ENCODE measurements around the gene ATP1A2. TPM values are rescaled to one million over a fixed set of nuclear protein-coding genes. Genes with fewer than 3 reads are reported as not detected.

Gene ATP1A2
- total RNA-seq, 1 donor from 2014 or later: 0.04 TPM

- no peak for TF ChIP-seq CTCF (IDR thresholded peaks at IDR 0.05; ENCODE audit: insufficient read depth, low read length, poor library complexity, severe bottlenecking)
- no peak for DNase-seq (ENCODE audit: low read depth)
- no peaks in the 10 kb centered on the region for H3K27me3 ChIP-seq (ENCODE audit: control insufficient read depth, insufficient read depth, low read length)
- H3K36me3 ChIP-seq (ENCODE audit: control insufficient read depth, insufficient read depth, low read length): peaks cover 1% of the 10 kb centered on the region
- no peak overlapping the region for H3K4me3 ChIP-seq (ENCODE audit: low read depth, low read length)
These were observed 25.7 kb upstream of the ATP1A2 start for GRCh38 chr1:160089883-160090282.

GRCh38 chr1:160090760-160091159 lies 24.8 kb upstream of the ATP1A2 start:
- no peak overlapping the region for H3K4me3 ChIP-seq (ENCODE audit: low read depth, low read length)
- peaks cover 1% of the 10 kb centered on the region for H3K36me3 ChIP-seq (ENCODE audit: control insufficient read depth, insufficient read depth, low read length)
- no peaks in the 10 kb centered on the region for H3K27me3 ChIP-seq (ENCODE audit: control insufficient read depth, insufficient read depth, low read length)
- TF ChIP-seq CTCF (IDR thresholded peaks at IDR 0.05; ENCODE audit: insufficient read depth, low read length, poor library complexity, severe bottlenecking): no peak
- DNase-seq (ENCODE audit: low read depth): no peak

- peaks cover 1% of the 10 kb centered on the region for H3K36me3 ChIP-seq (ENCODE audit: control insufficient read depth, insufficient read depth, low read length)
- no peak for TF ChIP-seq CTCF (IDR thresholded peaks at IDR 0.05; ENCODE audit: insufficient read depth, low read length, poor library complexity, severe bottlenecking)
- H3K4me3 ChIP-seq (ENCODE audit: low read depth, low read length): no peak overlapping the region
- DNase-seq (ENCODE audit: low read depth): no peak
- no peaks in the 10 kb centered on the region for H3K27me3 ChIP-seq (ENCODE audit: control insufficient read depth, insufficient read depth, low read length)
These were observed 23.8 kb upstream of the ATP1A2 start for GRCh38 chr1:160091666-160092223.

GRCh38 chr1:160092366-160093068 lies 23.0 kb upstream of the ATP1A2 start:
- Histone ChIP-seq H3K27me3 (ENCODE audit: control insufficient read depth, insufficient read depth, low read length) (no peaks in the 10 kb centered on the region), H3K36me3 (ENCODE audit: control insufficient read depth, insufficient read depth, low read length) (peaks cover 1% of the 10 kb centered on the region), H3K4me3 (ENCODE audit: low read depth, low read length) (no peak overlapping the region)
- TF ChIP-seq CTCF (IDR thresholded peaks at IDR 0.05; ENCODE audit: insufficient read depth, low read length, poor library complexity, severe bottlenecking): no peak
- no peak for DNase-seq (ENCODE audit: low read depth)

GRCh38 chr1:160093069-160093395 lies 22.5 kb upstream of the ATP1A2 start:
- Histone ChIP-seq H3K27me3 (ENCODE audit: control insufficient read depth, insufficient read depth, low read length) (no peaks in the 10 kb centered on the region), H3K36me3 (ENCODE audit: control insufficient read depth, insufficient read depth, low read length) (peaks cover 1% of the 10 kb centered on the region), H3K4me3 (ENCODE audit: low read depth, low read length) (no peak overlapping the region)
- TF ChIP-seq CTCF (IDR thresholded peaks at IDR 0.05; ENCODE audit: insufficient read depth, low read length, poor library complexity, severe bottlenecking): no peak
- no peak for DNase-seq (ENCODE audit: low read depth)

Measured in kidney epithelial cell (primary cell).